HG03378 (cell line): ENCODE data around the gene RSRC1.
"Not testable (repeated sequence)": the region's sequence is repeated elsewhere in the genome, so short reads cannot be mapped to it uniquely, and the experiment has no call there.

Experiments used
- ATAC-seq: cut with Tn5 transposase; IDR thresholded peaks from one replicate; pipeline ENCODE4 v1.9.1; 2021; ENCODE audit warnings: mild to moderate bottlenecking, moderate library complexity; ENCODE audit not compliant: unreplicated experiment

The RSRC1 gene, protein sequence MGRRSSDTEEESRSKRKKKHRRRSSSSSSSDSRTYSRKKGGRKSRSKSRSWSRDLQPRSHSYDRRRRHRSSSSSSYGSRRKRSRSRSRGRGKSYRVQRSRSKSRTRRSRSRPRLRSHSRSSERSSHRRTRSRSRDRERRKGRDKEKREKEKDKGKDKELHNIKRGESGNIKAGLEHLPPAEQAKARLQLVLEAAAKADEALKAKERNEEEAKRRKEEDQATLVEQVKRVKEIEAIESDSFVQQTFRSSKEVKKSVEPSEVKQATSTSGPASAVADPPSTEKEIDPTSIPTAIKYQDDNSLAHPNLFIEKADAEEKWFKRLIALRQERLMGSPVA

DNA sequence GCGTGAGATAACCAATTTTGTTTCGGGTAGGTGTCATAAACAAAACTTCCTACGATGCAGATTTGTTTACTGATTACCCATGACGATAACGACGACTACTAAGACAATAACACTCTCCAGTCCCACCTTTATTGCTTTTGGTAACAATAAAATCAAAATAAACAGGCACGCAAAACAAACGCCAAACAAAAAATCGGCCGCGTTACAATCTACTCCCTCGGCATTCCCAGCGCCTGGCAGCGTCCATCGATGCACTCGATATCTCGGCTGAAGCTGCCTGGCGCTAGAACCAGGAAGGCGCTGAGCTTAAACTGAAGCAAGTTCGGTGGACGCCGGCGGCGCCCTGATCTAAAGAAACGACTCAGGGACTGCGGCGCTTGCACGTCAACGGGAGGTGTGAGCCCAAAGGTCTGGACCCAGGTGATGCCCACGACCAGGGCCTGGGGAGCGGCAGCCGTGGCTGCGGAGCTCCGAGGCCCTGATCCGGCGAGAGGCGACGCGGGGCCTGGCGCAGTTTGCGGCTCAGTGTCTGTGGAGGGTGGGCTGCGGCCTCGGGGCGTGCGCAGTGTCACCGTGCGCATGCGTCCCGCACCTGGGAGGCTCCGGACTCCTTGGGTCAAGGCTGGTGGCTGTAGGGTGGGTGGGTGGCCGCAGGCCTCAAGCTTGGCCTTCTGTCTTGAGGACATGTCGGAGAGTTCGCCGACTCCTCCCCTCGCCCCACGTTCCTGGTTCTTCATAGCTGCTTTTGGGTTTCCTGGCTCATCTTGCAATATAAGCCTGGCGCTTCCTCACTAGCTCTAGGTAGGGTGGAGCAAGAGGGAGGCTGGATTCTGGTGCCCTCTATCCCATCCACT is at the start of gene RSRC1:
TSS of gene RSRC1 (plus strand) at position 286 of the 854 bp plus-strand sequence. CDS start 12,016 bp downstream, outside the sequence.
- peak; percentile 83 for ATAC-seq

DNA sequence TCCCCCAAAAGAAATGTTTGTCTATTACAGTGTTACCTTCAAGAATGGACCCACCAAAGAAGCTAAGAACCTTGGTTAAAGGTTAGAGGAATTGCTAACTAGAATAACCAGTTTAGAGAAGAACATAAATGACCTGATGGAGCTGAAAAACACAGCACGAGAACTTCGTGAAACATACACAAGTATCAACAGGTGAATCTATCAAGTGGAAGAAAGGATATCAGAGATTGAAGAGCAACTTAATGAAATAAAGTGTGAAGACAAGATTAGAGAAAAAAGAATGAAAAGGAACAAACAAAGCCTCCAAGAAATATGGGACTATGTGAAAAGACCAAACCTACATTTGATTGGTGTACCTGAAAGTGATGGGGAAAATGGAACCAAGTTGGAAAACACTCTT is 44.3 kb upstream of the RSRC1 start:
- not testable (repeated sequence) for ATAC-seq

DNA sequence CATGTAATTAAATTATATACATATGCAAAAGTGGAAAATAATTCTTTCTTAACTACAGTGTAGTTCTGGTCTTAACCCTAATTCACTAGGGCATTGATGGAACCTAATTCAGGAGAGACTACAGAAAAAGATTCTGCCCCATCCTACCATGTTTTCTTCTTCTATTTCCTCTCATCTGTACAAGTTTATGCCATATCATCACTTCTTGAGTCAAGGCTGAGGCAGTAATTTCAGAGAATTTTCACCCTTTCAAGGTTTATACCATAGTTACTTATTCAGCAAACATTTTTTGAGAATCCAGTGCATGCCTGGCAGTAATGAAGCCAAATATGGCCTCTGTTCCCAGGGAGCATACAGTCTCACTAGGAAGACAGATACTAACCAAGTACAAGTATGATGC is 37.1 kb upstream of the RSRC1 start:
- ATAC-seq: no peak

DNA sequence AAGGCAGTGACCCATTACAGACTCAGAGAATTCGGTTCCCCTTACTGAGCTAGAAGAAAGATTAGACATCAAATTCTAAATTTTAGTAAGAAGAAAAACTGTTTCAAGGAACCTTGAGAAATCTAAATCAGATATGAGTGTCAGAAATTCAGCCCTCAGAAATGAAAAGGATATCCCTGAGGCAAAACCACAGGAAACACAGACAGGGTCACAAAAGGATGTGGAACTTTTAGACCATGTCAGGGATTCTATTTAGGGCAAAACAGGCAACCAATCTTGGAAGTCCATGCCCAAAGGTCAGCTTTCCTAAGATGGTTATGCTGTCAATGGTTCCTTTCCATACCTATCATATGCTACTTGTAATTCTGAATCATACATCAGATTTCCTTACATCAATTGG is 35.3 kb upstream of the RSRC1 start:
- ATAC-seq: no peak

DNA sequence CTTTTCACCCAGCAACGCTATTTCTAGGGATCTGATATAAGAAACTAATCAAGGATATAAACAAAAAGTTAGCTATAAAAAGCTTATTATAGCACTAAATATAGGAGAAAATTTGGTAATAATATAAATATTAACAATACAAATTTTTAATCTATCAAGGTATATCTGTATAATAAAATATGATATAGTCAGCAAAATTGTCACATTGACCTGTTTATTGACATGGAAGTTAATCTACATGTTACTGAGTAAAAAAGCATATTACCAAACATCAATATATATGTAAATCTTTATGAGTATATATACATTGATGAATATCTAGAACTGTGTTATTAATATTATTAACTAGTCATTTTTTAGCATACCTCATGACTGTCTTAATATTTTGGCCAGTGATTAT is 30.3 kb upstream of the RSRC1 start:
- ATAC-seq: no peak

DNA sequence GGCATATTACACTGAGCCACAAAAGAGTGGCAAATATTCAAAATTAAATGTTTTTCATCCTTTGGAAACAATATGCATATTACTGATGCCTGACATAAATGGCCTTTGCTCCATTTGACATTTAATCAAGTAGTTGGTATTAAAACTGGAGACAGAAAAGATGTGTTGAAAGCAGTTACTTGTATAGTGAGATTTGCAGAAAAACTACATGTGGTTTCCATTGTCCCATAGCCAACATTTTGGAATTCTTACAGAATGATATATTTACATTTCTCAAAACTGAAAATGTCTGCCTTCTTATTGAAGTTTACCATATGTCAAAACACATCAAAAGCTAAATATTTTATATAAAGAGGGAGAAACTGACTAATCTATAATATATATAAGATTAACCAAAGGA is 25.2 kb upstream of the RSRC1 start:
- no peak for ATAC-seq

DNA sequence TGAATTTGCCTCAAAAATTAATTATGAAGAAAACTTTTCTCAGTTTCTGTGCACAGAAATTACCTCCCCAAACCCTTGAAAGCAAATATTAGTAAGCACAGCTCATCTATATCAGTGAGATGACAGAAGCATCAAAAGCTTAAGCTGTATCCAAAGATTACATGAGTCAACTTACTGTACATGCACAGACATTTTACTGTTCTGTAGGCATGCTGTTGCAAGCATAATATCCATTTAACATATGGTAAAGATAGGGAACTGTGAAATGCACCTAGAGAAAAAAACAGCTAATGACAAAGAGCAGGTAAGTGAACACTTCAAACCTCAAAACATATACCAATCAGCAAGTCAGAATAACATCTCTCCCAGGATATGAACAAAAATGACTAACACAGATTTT is 24.5 kb upstream of the RSRC1 start:
- ATAC-seq: no peak

DNA sequence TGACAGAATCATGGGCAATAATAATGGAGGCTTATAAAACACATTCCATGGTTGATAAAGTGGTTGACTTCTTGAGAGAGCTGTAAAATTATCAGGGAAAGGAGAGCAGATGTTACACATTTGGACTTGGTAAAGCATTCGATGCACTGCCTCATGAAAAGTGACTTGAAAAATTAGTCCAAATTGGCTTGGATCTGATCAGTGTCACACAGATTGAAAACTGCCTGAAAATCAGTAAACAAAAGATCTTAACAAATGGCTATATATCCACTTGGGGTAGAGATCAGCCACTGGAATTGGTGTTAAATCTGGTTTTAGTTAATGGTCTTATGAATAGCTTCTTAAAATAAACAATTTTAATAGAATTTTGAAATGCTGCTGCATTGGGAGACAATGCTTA is 24.0 kb upstream of the RSRC1 start:
- ATAC-seq: no peak

DNA sequence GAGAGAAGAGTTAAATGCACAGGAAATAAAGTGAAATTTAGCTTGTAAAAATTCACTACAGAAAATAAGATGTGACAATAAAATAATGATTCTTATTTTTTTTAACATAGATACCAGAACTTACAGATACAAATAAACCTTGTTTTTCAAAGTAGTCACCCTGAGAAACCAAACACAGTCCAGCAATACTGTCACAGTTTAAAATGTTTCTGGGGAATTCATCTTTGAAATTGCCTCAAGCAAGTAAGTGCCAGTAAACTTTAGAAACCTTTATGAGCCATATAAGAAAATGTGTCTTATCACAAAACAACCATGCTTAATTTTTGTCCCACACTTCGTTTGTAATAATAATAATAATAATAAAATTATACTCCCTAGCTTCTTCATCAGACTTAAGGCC is 23.5 kb upstream of the RSRC1 start:
- no peak for ATAC-seq

DNA sequence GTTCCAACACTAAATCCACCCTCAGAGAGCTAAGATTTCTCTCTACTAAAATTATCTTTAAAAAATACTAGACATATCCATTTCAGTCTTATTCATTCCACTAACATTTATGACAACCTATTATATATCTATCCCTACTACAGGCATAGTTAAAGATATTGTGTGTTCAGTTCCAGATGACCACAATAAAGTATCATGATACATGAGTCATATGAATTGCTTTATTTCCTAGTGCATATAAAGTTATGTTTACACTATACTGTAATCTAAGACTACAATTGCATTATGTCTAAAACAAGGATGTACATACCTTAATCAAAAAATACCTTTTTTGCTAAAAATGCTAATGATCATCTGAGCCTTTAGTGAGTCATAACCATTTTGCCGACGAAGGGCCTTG is 23.1 kb upstream of the RSRC1 start:
- no peak for ATAC-seq

DNA sequence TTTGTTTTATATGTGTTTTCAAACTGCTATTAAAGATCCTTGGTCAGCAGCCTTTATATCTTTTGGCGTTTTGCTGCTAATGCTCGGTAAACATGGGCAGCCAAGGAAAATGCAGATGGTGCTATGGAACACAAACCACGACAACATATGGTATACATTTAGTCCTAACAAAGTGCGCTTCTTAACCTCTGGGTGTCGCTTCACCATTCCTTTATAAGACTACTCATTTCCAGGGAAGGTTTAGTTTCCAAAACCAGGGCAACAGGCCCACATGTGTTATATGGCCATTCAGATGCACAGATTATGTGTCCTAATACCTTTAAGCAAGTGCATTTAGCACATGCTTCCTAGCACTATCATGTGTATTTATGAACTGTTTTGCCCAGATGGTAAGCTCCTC is 18.4 kb upstream of the RSRC1 start:
- no peak for ATAC-seq

DNA sequence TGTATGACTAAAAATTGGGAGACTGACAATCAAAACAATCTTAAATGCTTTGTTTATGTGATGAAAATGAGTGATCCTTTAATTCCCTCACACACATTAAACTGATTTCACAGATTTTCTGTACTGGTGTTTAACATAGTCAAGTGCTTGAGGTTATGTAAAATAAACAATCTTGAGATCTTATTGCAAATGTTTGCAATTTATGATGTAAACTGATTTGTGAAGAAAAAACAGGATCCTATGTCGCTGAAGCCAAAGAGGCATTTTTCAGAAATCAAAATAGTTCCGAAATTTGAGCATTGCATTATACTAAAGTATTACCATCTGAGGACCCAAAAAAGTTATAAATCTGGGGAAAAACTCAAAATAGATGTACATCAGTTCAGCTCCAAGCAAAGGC is 16.4 kb upstream of the RSRC1 start:
- ATAC-seq: no peak

DNA sequence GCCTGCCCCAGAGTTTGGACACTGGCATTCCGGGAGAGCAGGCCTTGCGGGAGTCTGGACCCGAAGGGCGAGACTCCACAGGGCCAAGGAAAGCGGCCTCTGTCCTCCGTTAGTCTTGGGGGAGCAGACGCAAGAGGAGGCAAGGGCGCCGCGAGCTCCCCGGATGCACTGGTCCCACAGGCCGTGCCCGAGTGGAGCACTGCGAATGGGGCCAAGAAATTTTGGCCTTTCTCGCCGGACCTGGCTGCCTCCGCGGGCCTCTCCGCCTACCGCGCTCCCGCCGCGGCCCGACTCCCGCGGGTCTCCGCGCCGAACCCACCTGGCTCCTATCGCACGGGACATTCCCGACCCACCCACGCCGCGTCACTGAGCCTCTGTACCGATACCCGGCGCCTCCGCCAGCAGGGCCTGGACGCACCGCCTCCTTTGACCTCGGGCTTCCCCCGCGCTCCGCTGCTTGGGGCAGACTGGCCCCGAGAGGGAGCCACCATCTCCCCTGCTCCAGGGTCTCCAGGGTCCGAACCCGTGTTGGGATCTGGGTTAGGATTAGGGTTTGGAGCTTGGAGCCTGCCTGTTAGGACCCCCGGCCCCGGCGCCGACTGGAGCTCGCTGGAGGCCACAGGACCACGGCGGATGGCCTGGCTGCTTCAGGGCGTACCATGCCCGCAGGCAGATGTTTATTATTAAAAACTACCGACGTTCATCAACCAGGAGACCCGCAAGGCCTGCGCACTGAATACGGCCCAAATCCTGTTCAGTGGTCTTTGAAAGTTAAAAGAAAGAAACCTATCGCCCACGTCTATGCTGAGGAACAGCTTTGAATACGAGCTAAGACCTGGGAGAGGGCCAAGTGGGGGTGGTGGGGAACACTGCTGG is 15.4 kb upstream of the RSRC1 start:
- ATAC-seq: peak; percentile 46

DNA sequence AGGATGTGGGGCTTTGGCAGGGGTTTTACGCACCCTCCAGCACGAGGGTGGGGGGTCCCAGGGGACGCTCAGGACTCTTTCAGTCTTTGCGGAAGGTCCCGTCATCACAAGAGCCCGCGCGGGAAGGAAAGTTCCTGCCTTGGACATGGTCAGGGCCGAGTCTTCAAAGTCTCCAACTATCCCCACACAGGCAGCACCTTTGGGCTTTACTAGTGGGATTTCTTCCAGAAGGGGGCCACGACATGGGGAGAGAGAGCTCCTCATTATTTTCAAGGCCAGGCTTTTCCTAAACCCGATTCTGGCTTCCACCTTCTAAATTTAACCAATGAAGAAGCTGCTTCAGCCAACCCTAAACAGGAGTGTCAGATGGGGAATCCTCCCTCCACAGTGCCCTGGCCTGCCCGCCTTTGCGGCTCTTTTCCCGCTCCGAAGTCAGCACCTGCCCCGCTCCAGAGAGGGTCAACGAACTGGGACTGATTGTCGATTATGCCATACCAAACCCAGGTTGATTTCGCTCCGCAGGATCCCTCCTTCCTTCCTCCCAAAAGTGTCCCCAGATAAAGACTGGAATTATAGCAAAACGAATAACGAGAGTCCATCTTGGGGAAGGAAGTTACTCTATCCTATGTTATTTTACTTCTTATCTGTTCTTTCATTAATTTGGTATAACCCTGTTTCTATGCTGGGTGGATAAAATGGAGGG is 14.6 kb upstream of the RSRC1 start:
- peak; percentile 21 for ATAC-seq

DNA sequence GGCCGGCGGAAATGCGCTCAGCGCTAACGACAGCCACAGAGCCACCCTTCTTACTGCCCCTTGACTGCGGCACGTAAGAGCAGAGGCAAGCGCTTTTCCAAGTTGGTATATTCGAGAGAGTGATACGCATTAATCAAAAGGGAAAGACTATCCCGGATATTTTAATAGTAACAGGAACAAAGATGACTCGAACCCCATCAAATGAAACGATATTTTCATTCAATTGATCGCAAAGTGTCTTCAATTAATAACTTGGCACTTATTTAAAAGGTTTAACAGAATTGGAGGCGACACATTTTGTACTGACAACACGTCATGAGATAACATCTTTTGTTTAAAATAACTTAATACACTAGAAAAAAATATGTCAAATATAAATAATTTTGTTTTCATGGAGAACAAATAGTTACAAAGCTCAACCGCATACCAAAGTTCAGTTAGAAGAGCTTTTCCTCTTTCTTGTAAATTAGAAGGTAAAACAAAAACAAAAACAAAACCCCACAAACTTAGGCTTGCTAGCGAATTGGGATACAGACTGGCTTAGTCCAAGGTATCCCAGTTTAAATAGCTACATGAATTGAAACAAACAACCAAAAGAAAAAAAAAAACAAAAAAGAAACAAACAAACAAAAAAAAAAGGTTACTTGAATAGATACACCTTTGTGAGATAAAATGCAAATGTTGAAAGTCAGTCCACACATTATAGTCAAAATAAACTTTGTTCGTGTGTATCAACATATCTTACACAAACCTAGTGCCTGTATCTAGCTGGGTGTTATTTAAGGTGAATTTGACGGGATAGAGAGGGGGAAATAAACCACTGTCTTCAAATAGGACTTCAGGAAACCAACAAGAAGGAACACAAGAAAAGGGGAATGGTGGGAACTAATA is 13.8 kb upstream of the RSRC1 start:
- ATAC-seq: no peak

DNA sequence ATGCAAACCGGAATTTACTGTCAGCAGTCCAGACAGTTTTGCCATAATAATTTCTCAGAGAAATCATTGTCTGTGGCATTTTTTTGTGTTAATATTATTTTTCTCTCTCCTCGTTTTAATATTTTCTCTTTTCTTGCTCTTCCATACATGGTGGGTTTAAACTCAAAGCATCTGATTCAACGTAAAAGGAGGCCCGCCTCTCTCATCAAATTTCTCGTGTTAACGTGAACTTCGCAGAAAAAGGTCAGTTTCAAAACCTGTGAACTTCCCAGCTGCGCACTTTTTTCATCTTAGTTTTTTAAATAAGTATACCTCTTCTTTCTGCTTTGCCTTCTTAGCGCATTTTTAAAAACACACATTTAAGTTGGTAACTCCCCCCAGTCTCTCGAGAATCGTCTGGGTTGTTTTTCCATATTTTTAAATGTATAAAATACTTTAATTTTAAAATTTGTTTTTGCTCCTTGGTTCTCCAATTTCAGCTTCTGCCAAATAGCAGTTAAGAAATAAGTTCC is 12.8 kb upstream of the RSRC1 start:
- no peak for ATAC-seq

DNA sequence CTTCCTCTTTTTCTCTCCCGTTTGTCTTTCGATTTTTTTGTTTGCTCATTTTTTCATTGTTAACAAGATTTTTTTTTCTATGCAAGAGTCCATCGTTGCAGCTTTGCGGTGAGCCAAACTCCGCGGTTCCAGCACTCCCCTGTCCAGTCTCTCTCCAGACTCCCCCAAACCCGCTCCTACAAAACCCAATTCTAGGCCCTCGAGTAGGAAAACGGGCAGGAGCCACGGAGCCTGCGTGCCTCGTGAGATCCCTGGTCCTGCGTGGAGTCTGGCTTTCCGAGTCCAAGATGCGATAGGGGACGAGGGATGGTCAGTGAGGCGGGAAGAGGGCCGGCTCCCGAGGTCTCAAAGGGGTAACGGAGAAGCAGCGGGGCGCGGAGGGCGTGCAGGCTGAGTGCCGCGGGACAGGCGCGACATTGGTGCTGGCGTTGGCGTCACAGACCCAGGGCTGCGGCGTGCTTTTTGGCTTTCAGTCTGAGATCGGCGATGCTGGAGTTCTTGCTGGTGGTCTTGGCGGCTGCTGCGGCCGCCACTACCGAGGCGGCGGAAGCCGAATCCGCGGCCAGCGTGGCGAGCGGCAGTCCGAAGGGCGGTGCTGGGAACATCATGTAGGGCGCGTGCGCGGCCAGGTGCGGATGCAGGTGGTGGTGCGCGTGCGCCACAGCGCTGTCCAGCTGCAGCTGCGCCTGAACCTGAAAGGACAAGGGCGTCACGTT is 12.1 kb upstream of the RSRC1 start:
- ATAC-seq: peak; percentile 82

DNA sequence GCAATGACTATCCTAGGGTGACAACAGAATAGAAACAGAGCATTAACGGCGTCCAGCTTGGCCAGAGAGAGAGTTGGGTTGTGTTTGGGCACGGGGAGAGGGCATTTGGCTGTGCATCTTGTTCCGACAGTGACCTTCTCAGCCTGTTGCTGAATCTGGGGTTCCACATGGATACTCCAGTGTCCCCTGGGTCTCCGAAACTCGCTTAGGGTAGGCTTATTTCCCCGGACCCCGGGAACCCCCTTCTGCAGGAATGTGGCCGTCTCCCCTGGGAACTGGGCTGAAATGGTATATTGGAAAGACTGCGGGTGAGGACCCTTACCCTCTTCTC is 11.6 kb upstream of the RSRC1 start:
- no peak for ATAC-seq

DNA sequence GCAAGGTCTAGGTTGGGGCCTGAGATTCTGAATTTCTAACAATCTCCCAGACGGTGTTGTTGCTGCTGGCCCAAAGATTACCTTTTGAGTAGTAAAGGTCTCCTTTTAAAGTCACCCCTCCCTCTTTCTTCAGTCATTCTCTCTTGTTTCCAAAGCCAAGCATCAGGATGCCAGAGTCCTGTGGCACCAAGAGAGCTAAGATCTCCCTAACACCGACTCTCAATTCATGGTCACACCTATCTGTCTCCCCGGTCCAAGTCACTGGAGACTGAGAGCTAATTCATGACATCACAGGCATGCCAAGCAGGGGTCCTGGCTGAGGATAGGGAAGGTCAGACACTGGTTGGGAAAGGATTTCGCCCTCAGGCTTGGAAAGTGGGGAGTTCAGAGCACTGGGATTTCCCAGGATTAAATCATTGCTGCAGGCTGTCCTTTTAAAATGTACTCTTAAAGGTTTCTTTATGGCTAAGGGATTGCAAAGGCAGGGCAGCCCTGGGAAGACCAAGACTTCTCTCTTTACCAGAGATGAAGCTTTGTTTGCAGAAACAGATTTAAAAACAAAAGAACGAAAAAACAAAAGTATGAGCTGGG is 11.0 kb upstream of the RSRC1 start:
- ATAC-seq: no peak
